HL-60 (cell line): ENCODE results near the gene DDX20.

Experiments
- DNase-seq, 2 experiments: peaks; one replicate each; pipeline ENCODE4 v3.0.0-alpha.2; 2010 to 2020; ENCODE audit warnings: low read depth in 1 of 2, low spot score in 1 of 2
- H3K27ac ChIP-seq: fragments of 250-450 bp; sonication (Bioruptor Pico); replicated peaks from 2 replicates; pipeline ENCODE4 v1.5.1; 2020; ENCODE audit warnings: mild to moderate bottlenecking, moderate library complexity
- H3K27me3 ChIP-seq: fragments of 250-450 bp; sonication (Bioruptor Pico); 2 replicates; pipeline ENCODE4 v1.5.1; 2021; ENCODE audit warnings: mild to moderate bottlenecking, moderate library complexity; ENCODE audit not compliant: insufficient read depth, poor library complexity, severe bottlenecking
- H3K4me3 ChIP-seq: replicated peaks from 2 replicates; pipeline ENCODE4 v1.5.1; 2011; ENCODE audit warnings: mild to moderate bottlenecking, control low read depth, low read length; ENCODE audit not compliant: insufficient read depth
- CTCF ChIP-seq: IDR thresholded peaks from one replicate; pipeline ENCODE4 v1.5.1; 2011; ENCODE audit warnings: low read length, control low read depth, inconsistent platforms; ENCODE audit not compliant: insufficient read depth
- GABPA ChIP-seq: IDR thresholded peaks from 2 replicates; pipeline ENCODE4 v1.6.1; 2012; ENCODE audit warnings: low read depth
- POLR2AphosphoS5 ChIP-seq: IDR thresholded peaks from 2 replicates; pipeline ENCODE4 v1.6.1; 2012; ENCODE audit warnings: low read depth
- REST ChIP-seq: IDR thresholded peaks from 2 replicates; pipeline ENCODE4 v1.6.1; 2012; ENCODE audit warnings: low read depth; ENCODE audit not compliant: insufficient replicate concordance
- SPI1 ChIP-seq: IDR thresholded peaks from 2 replicates; pipeline ENCODE4 v1.6.1; 2012; ENCODE audit warnings: low read depth, mild to moderate bottlenecking, borderline replicate concordance

DDX20 gene

GRCh38 chr1:111719135-111719534 lies 36.6 kb upstream of the DDX20 start:
- TF ChIP-seq POLR2AphosphoS5 (no peak), CTCF (no peak), GABPA (no peak), REST (no peak), SPI1 (no peak)
- DNase-seq = no peak
- Histone ChIP-seq H3K27me3 (no peaks in the 10 kb centered on the region), H3K27ac (no peak overlapping the region), H3K4me3 (no peak overlapping the region)

DNA sequence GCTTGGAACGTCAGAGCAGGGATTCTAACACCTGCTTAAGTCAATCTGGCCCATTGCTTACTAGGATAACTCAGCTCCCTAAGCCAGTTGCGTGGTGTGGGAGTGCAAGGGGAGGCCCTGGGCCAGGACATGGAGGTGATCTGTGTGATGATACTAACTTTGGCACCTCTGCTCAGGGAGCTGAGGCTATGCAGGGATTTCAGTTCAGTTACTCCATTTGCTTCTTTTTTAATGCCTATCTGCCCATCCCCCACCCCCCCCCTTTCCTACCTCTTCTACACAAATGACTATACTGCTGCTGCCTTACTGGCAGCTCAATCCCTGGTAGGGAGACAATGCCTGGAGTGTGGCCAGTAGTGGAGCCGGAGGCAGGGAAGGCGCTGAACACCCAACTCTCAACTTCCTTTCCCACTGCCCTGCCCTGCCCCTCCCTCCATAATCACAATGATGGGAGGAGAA lies 36.0 kb upstream of the DDX20 start:
- no peak overlapping the region for H3K27ac ChIP-seq
- H3K27me3 ChIP-seq = no peaks in the 10 kb centered on the region
- H3K4me3 ChIP-seq = no peak overlapping the region

More for the DNA sequence above, 36.0 kb upstream of the DDX20 start:
- no peak for DNase-seq
- TF ChIP-seq POLR2AphosphoS5 (no peak), SPI1 (no peak), CTCF (no peak), REST (no peak), GABPA (no peak)
